H9 (cell line): ENCODE data around the gene KAT6B. TPM values are rescaled to one million over a fixed set of nuclear protein-coding genes. Genes with fewer than 3 reads are reported as not detected.

Experiments used
- DNase-seq: peaks from one replicate; pipeline ENCODE4 v3.0.0-alpha.2; 2017
- H2AFZ ChIP-seq: one replicate; pipeline ENCODE4 v1.6.1; 2013; ENCODE audit warnings: mild to moderate bottlenecking, low read length, control low read depth, moderate library complexity
- H2AK5ac ChIP-seq: 2 replicates; pipeline ENCODE4 v1.6.1; 2013; ENCODE audit warnings: low read length, control low read depth, mixed read lengths; ENCODE audit not compliant: insufficient read length
- H2BK120ac ChIP-seq: one replicate; pipeline ENCODE4 v1.6.1; 2013; ENCODE audit warnings: low read depth, mild to moderate bottlenecking, low read length, control low read depth, inconsistent platforms; ENCODE audit not compliant: poor library complexity, severe bottlenecking
- H2BK12ac ChIP-seq: 2 replicates; pipeline ENCODE4 v1.6.1; 2013; ENCODE audit warnings: low read length, control low read depth, mixed read lengths, low read depth; ENCODE audit not compliant: insufficient read length
- H2BK15ac ChIP-seq: 2 replicates; pipeline ENCODE4 v1.6.1; 2013; ENCODE audit warnings: low read depth, low read length, control low read depth
- H2BK20ac ChIP-seq: one replicate; pipeline ENCODE4 v1.6.1; 2013; ENCODE audit warnings: low read depth, mild to moderate bottlenecking, low read length, control low read depth, inconsistent platforms; ENCODE audit not compliant: poor library complexity, severe bottlenecking
- H2BK5ac ChIP-seq: 2 replicates; pipeline ENCODE4 v1.6.1; 2013; ENCODE audit warnings: low read length, control low read depth, mixed read lengths; ENCODE audit not compliant: insufficient read length
- H3K14ac ChIP-seq: 2 replicates; pipeline ENCODE4 v1.6.1; 2013; ENCODE audit warnings: low read length, control low read depth; ENCODE audit not compliant: insufficient read depth
- H3K18ac ChIP-seq: 2 replicates; pipeline ENCODE4 v1.6.1; 2013; ENCODE audit warnings: low read depth, mild to moderate bottlenecking, mixed read lengths, low read length, control low read depth; ENCODE audit not compliant: insufficient read length
- H3K23ac ChIP-seq: 2 replicates; pipeline ENCODE4 v1.6.1; 2013; ENCODE audit warnings: low read length, control low read depth, mixed read lengths, low read depth; ENCODE audit not compliant: insufficient read length
- H3K23me2 ChIP-seq: 2 replicates; pipeline ENCODE4 v1.6.1; 2013; ENCODE audit warnings: low read depth, mild to moderate bottlenecking, mixed read lengths, low read length, control low read depth; ENCODE audit not compliant: insufficient read length, poor library complexity, severe bottlenecking
- H3K27ac ChIP-seq: 2 replicates; pipeline ENCODE4 v1.5.1; 2013; ENCODE audit warnings: low read length, control low read depth, mixed read lengths, low read depth; ENCODE audit not compliant: insufficient read length
- H3K27me3 ChIP-seq: 2 replicates; pipeline ENCODE4 v1.6.1; 2013; ENCODE audit warnings: low read length, control low read depth, inconsistent platforms; ENCODE audit not compliant: insufficient read depth
- H3K4ac ChIP-seq: 2 replicates; pipeline ENCODE4 v1.6.1; 2013; ENCODE audit warnings: low read depth, mild to moderate bottlenecking, control low read depth, inconsistent platforms, low read length, moderate library complexity
- H3K4me1 ChIP-seq: 2 replicates; pipeline ENCODE4 v1.6.1; 2013; ENCODE audit warnings: low read length, control low read depth, inconsistent platforms; ENCODE audit not compliant: insufficient read depth
- H3K4me2 ChIP-seq: 2 replicates; pipeline ENCODE4 v1.6.1; 2013; ENCODE audit warnings: low read length, control low read depth, mixed read lengths; ENCODE audit not compliant: insufficient read length, insufficient read depth
- H3K56ac ChIP-seq: 2 replicates; pipeline ENCODE4 v1.6.1; 2013; ENCODE audit warnings: low read depth, mild to moderate bottlenecking, mixed read lengths, low read length, control low read depth; ENCODE audit not compliant: insufficient read length
- H3K79me1 ChIP-seq: 2 replicates; pipeline ENCODE4 v1.6.1; 2013; ENCODE audit warnings: low read depth, mild to moderate bottlenecking, moderate library complexity, low read length, control low read depth, inconsistent platforms; ENCODE audit not compliant: insufficient read depth, poor library complexity, severe bottlenecking
- H3K79me2 ChIP-seq: 2 replicates; pipeline ENCODE4 v1.6.1; 2013; ENCODE audit warnings: low read length, control low read depth, inconsistent platforms; ENCODE audit not compliant: insufficient read depth
- H3K9ac ChIP-seq: 2 replicates; pipeline ENCODE4 v1.6.1; 2013; ENCODE audit warnings: low read length, control low read depth, mixed read lengths; ENCODE audit not compliant: insufficient read length; ENCODE audit errors: extremely low read depth
- H3K9me3 ChIP-seq: one replicate; pipeline ENCODE4 v1.6.1; 2013; ENCODE audit warnings: low read depth, low read length, inconsistent platforms; ENCODE audit not compliant: control insufficient read depth
- H3T11ph ChIP-seq: one replicate; pipeline ENCODE4 v1.6.1; 2013; ENCODE audit warnings: mild to moderate bottlenecking, low read length, control low read depth, inconsistent platforms
- H4K20me1 ChIP-seq: one replicate; pipeline ENCODE4 v1.6.1; 2013; ENCODE audit not compliant: control insufficient read depth, insufficient read length, insufficient read depth
- H4K5ac ChIP-seq: 2 replicates; pipeline ENCODE4 v1.6.1; 2013; ENCODE audit warnings: low read depth, mild to moderate bottlenecking, mixed read lengths, low read length, control low read depth; ENCODE audit not compliant: insufficient read length
- H4K8ac ChIP-seq: replicated peaks from 2 replicates; pipeline ENCODE4 v1.6.1; 2013; ENCODE audit warnings: low read length, control low read depth, mixed read lengths, low read depth; ENCODE audit not compliant: insufficient read length
- H4K91ac ChIP-seq: 2 replicates; pipeline ENCODE4 v1.6.1; 2013; ENCODE audit warnings: low read depth, mild to moderate bottlenecking, moderate library complexity, mixed read lengths, low read length, control low read depth; ENCODE audit not compliant: insufficient read length
- H3K27ac Mint-ChIP-seq, 3 experiments: 2 replicates in 2 of 3; 3 replicates in 1 of 3; pipeline ENCODE4 v1.8.0; 2020 to 2021; ENCODE audit warnings: mixed read lengths in 3 of 3, mild to moderate bottlenecking in 1 of 3, moderate library complexity in 1 of 3
- H3K27me3 Mint-ChIP-seq: 2 replicates; pipeline ENCODE4 v1.8.0; 2021; ENCODE audit warnings: low read depth, mild to moderate bottlenecking, moderate library complexity, mixed read lengths
- H3K36me3 Mint-ChIP-seq, 3 experiments: 2 replicates in 2 of 3; 3 replicates in 1 of 3; pipeline ENCODE4 v1.8.0; 2020 to 2021; ENCODE audit warnings: low read depth in 3 of 3, mixed read lengths in 3 of 3; ENCODE audit not compliant: insufficient read depth in 1 of 3
- H3K4me1 Mint-ChIP-seq, 2 experiments: 2 replicates each; pipeline ENCODE4 v1.8.0; 2020; ENCODE audit warnings: mixed read lengths in 2 of 2
- H3K4me3 Mint-ChIP-seq, 2 experiments: 2 replicates in 1 of 2; 3 replicates in 1 of 2; pipeline ENCODE4 v1.8.0; 2020 to 2021; ENCODE audit warnings: mild to moderate bottlenecking in 2 of 2, mixed read lengths in 2 of 2, moderate library complexity in 1 of 2
- H3K9me3 Mint-ChIP-seq, 2 experiments: 2 replicates in 1 of 2; 3 replicates in 1 of 2; pipeline ENCODE4 v1.8.0; 2020; ENCODE audit warnings: mild to moderate bottlenecking in 2 of 2, mixed read lengths in 2 of 2, moderate library complexity in 1 of 2
- CTCF ChIP-seq: fragments of 200-600 bp; sonication (generic); conservative IDR thresholded peaks from 3 replicates; pipeline ENCODE4 v1.8.0; 2021; ENCODE audit warnings: antibody characterized with exemption, mild to moderate bottlenecking
- WGBS: extraction: QIAGEN DNeasy Blood & Tissue Kit; methylation state at CpG from one replicate; pipeline ENCODE4 v1.1.7; 2013; ENCODE audit warnings: missing lambda C conversion rate, low lambda C conversion rate, mixed read lengths; ENCODE audit not compliant: insufficient read length; ENCODE audit errors: extremely low coverage; 5-methylcytosine and 5-hydroxymethylcytosine counted together
- total RNA-seq: library from RNA; stranded (reverse); gene quantifications from 2 replicates; pipeline ENCODE4 v1.2.1, GENCODE V29; 2021

KAT6B gene
- total RNA-seq, 1 experiment from 2014 or later, result 34.2 TPM

GRCh38 chr10:75037171-75038153 lies 211.1 kb downstream of the KAT6B start:
- no peaks in the 10 kb centered on the region for H3K9me3 Mint-ChIP-seq

More at GRCh38 chr10:75037171-75038153, 211.1 kb downstream of the KAT6B start:
- Histone ChIP-seq H3K4me2 (no peak overlapping the region), H3K4ac (no peak overlapping the region), H3K27ac (no peak overlapping the region), H3K14ac (peak overlapping the region; percentile 8; the same call in 1 of the 2 replicates), H2AK5ac (no peak overlapping the region), H3T11ph (no peak overlapping the region), H2BK20ac (no peak overlapping the region), H4K91ac (no peak overlapping the region), H2BK12ac (no peak overlapping the region), H3K23ac (no peak overlapping the region), H3K23me2 (no peaks in the 10 kb centered on the region), H4K8ac (no peak overlapping the region), H3K79me1 (no peaks in the 10 kb centered on the region), H3K79me2 (no peaks in the 10 kb centered on the region), H3K27me3 (no peaks in the 10 kb centered on the region), H2BK120ac (no peak overlapping the region), H3K4me1 (no peaks in the 10 kb centered on the region), H3K9me3 (no peaks in the 10 kb centered on the region), H2BK15ac (no peak overlapping the region), H3K56ac (no peak overlapping the region), H3K9ac (no peak overlapping the region), H4K20me1 (no peaks in the 10 kb centered on the region), H2AFZ (no peak overlapping the region), H2BK5ac (no peak overlapping the region), H3K18ac (no peak overlapping the region), H4K5ac (no peak overlapping the region)
- no CpG with 5 or more reads among the region's 32 CpGs for WGBS
- no peak for DNase-seq
- peak overlapping the region in 1 of 3 experiments; percentile 57; a peak in 1 of 7 replicates for H3K27ac Mint-ChIP-seq
- TF ChIP-seq CTCF, result no peak
- H3K4me1 Mint-ChIP-seq, result peaks cover 7% of the 10 kb centered on the region in 2 experiments; a peak in 2 of 4 replicates
- H3K4me3 Mint-ChIP-seq, result no peak overlapping the region
- no peaks in the 10 kb centered on the region for H3K27me3 Mint-ChIP-seq
- H3K36me3 Mint-ChIP-seq, result no peaks in the 10 kb centered on the region
